Esophagus muscularis mucosa (tissue), 4 donors: ENCODE data around the gene TMEM88.

Experiments used
- CTCF ChIP-seq, 3 experiments: fragments of 200-600 bp in 2 of 3; fragments of 450-650 bp in 1 of 3; sonication (generic) in 2 of 3; IDR thresholded peaks; one replicate each; pipeline ENCODE4 v1.5.1; 2017 to 2019; ENCODE audit warnings: antibody characterized with exemption in 3 of 3, mild to moderate bottlenecking in 2 of 3, moderate library complexity in 1 of 3
- EP300 ChIP-seq: sonication (generic); formaldehyde crosslinking; IDR thresholded peaks from one replicate; pipeline ENCODE4 v1.6.1; 2017; ENCODE audit warnings: antibody characterized with exemption
- POLR2A ChIP-seq: fragments of 450-650 bp; IDR thresholded peaks from one replicate; pipeline ENCODE4 v1.6.1; 2017; ENCODE audit warnings: antibody characterized with exemption, moderate library complexity, mild to moderate bottlenecking, low read depth
- POLR2AphosphoS5 ChIP-seq, 2 donors: sonication (generic); formaldehyde crosslinking; IDR thresholded peaks; one replicate each; pipeline ENCODE4 v1.6.1; 2017; ENCODE audit warnings: antibody characterized with exemption in 2 of 2

- TF ChIP-seq CTCF (IDR thresholded peaks at IDR 0.05) = peak in 1 of 3 experiments; percentile 2
- TF ChIP-seq POLR2AphosphoS5 (IDR thresholded peaks at IDR 0.05) = peak; percentile 58 to 71
- no peak for TF ChIP-seq POLR2A
- no peak for TF ChIP-seq EP300
These were observed 12.9 kb upstream of the TMEM88 start for GRCh38 chr17:7841915-7842379.
